Placental epithelial cell (primary cell): ENCODE results near the gene MRPL20. TPM values are rescaled to one million over a fixed set of nuclear protein-coding genes. Genes with fewer than 3 reads are reported as not detected.

Experiments used
- total RNA-seq: library from RNA; depleted of rRNA; stranded (reverse); fragments of >200 nt; gene quantifications from 2 replicates; pipeline ENCODE4 v1.2.3, GENCODE V29; 2012

Gene MRPL20
- total RNA-seq, result 69.1 and 77.3 TPM in 2 replicates

GRCh38 chr1:1406821-1407635 lies at the start of gene MRPL20:
Gene MRPL20 (minus strand): TSS chr1:1407293. CDS start chr1:1407217, 76 bp downstream.

GRCh38 chr1:1449099-1449739 lies 42.1 kb upstream of the MRPL20 start, which contains the start of gene ATAD3C:
Gene ATAD3C (plus strand): TSS chr1:1449689. CDS start chr1:1450684, 995 bp downstream.

GRCh38 chr1:1435106-1435903 lies 28.2 kb upstream of the MRPL20 start, which contains the start of gene VWA1:
Gene VWA1 (plus strand): TSS chr1:1435690. CDS start chr1:1435749, 59 bp downstream.

GRCh38 chr1:1421147-1421906 lies 14.2 kb upstream of the MRPL20 start, which contains the start of gene ANKRD65:
Gene ANKRD65 (minus strand): TSS chr1:1421276. CDS start chr1:1421005, 271 bp downstream.

DNA sequence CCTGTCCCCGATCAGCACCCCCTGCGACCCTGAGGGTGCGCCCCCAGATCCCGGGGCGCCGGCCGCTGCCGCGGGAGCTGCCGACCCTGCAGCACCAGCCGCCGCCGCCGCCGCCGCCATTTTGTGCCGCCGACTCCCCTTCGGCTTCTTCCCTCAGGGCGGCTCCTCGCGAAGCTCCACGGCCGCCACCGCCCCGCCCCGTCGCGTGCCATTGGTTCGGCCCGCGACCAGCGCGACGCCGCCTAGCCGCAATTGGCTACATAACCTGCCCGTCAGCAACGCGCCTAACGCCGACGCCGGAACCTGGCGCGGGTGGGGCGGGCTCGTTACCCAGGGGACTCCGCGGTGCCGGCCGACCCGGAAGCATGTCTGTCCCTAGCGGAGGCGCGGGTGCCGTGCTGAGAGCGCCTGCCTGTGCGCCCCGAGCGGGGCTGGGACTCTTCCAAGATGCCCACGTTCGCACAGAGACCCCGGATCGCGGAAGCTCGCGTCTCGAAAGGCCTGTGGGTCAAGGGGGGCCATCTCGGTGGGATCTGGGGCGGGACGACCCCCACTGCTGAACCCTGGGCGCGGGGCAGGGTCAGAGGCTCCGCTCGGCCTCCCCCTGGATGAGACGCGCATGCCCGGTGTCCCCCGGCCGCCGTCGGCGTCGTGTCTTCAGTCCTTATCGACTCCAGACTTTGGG lies 7.8 kb downstream of the MRPL20 start, which contains the start of gene CCNL2:
CCNL2 (minus strand) TSS at position 149 of the 685 bp plus-strand sequence; CDS start at position 120, 29 bp downstream.

DNA sequence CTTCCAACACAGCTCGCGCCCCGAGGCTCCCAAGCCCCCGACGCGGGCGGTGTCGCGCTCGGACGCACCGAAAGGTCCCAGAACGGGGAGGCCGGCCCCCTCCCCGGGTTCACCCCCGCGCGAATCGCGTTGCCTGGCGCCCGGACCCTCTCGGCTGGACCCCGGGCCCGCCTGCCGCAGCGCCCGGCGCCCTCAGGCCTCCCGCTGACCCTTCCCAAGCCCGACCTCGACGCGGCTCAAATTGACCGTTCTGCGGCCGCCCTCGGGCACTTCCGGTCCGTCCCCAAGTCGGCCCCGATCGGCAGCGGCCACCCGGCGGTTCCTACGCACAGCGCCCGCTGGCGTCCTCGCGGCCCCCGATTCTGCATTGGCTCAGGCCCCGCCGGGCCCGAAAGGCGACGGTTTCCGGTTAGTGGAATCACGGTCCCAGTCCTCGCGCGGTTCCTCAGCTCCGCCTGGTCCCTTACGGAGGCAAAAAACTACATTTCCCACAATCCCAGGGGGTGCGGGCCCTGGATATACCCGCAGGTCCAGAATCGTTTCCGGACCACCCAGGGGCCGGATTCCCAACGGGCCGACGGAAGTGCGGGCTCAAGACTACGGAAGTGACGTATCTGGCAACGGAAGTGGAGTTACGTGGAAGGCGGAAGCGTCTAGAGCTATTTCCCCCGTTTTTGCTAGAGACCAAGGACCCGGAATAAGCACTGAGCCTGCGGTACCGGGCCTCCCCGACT lies 32.0 kb downstream of the MRPL20 start, which contains the start of gene AURKAIP1:
AURKAIP1 (minus strand) TSS at position 279 of the 734 bp plus-strand sequence. CDS start 451 bp downstream, outside the sequence.

GRCh38 chr1:1358433-1359271 lies 48.4 kb downstream of the MRPL20 start, which contains the start of gene MXRA8:
Gene MXRA8 (minus strand): TSS chr1:1358555. CDS start chr1:1358504, 51 bp downstream.

Other genes starting within 250 kb of the MRPL20 start
- gene TTLL10, start 233.4 kb downstream of the MRPL20 start, total RNA-seq, result not detected in 2 replicates
- not detected in 2 replicates for gene TNFRSF18, start 200.7 kb downstream of the MRPL20 start, total RNA-seq
- gene TNFRSF4, start 193.1 kb downstream of the MRPL20 start, total RNA-seq, result not detected in 2 replicates
- 117 and 120 TPM in 2 replicates for gene SDF4, start 175.3 kb downstream of the MRPL20 start, total RNA-seq
- gene B3GALT6, start 175.1 kb downstream of the MRPL20 start, total RNA-seq, result 21.4 and 25.5 TPM in 2 replicates
- 0.79 and 1.7 TPM in 2 replicates for gene C1QTNF12, start 160.6 kb downstream of the MRPL20 start, total RNA-seq
- gene UBE2J2, start 133.4 kb downstream of the MRPL20 start, total RNA-seq, result 35.6 and 36.9 TPM in 2 replicates
- 0.79 and 1.8 TPM in 2 replicates for gene SCNN1D, start 126.9 kb downstream of the MRPL20 start, total RNA-seq
- 75.7 and 101 TPM in 2 replicates for gene ACAP3, start 99.4 kb downstream of the MRPL20 start, total RNA-seq
- gene PUSL1, start 98.7 kb downstream of the MRPL20 start, total RNA-seq, result 42.4 and 62.1 TPM in 2 replicates
- 79.4 and 79.7 TPM in 2 replicates for gene INTS11, start 82.6 kb downstream of the MRPL20 start, total RNA-seq
- gene CPTP, start 82.5 kb downstream of the MRPL20 start, total RNA-seq, result 23.2 and 28.3 TPM in 2 replicates
- 0.11 and 0.39 TPM in 2 replicates for gene TAS1R3, start 76.0 kb downstream of the MRPL20 start, total RNA-seq
- 111 and 118 TPM in 2 replicates for gene DVL1, start 57.9 kb downstream of the MRPL20 start, total RNA-seq
- 461 and 718 TPM in 2 replicates for gene MXRA8, start 48.7 kb downstream of the MRPL20 start, total RNA-seq
- gene AURKAIP1, start 32.1 kb downstream of the MRPL20 start, total RNA-seq, result 75.4 and 118 TPM in 2 replicates
- 102 and 177 TPM in 2 replicates for gene CCNL2, start 8.0 kb downstream of the MRPL20 start, total RNA-seq
- 1.6 and 2.7 TPM in 2 replicates for gene ANKRD65, start 14.0 kb upstream of the MRPL20 start, total RNA-seq
- 46.0 and 64.8 TPM in 2 replicates for gene VWA1, start 28.4 kb upstream of the MRPL20 start, total RNA-seq
- gene ATAD3C, start 42.4 kb upstream of the MRPL20 start, total RNA-seq, result 3.5 TPM in 2 replicates
- 18.5 and 24.0 TPM in 2 replicates for gene ATAD3B, start 64.5 kb upstream of the MRPL20 start, total RNA-seq
- 14.5 and 29.3 TPM in 2 replicates for gene ATAD3A, start 104.9 kb upstream of the MRPL20 start, total RNA-seq
- gene TMEM240, start 133.3 kb upstream of the MRPL20 start, total RNA-seq, result 2.1 and 3.9 TPM in 2 replicates
- gene SSU72, start 167.6 kb upstream of the MRPL20 start, total RNA-seq, result 57.3 and 98.7 TPM in 2 replicates
- gene FNDC10, start 192.8 kb upstream of the MRPL20 start, total RNA-seq, result 2.7 and 5.3 TPM in 2 replicates
- gene MIB2, start 208.2 kb upstream of the MRPL20 start, total RNA-seq, result 74.2 and 111 TPM in 2 replicates
- 59.8 and 73.0 TPM in 2 replicates for gene MMP23B, start 224.9 kb upstream of the MRPL20 start, total RNA-seq